ENCODE data around the gene ST3GAL4. TPM values are rescaled to one million over a fixed set of nuclear protein-coding genes. Genes with fewer than 3 reads are reported as not detected.

The ST3GAL4 gene
- total RNA-seq, 1 experiment from 2014 or later: 13.6 TPM

- Mint-ChIP-seq H3K9me3 (no peaks in the 10 kb centered on the region), H3K4me1 (peaks cover 0 to 2% of the 10 kb centered on the region in 2 experiments; a peak in 1 of 4 replicates), H3K36me3 (ENCODE audit: insufficient read depth in 1 of 3, low read depth in 3 of 3) (peaks cover 16 to 47% (median 37%) of the 10 kb centered on the region in 3 experiments; a peak in 6 of 7 replicates), H3K27me3 (ENCODE audit: low read depth) (no peaks in the 10 kb centered on the region; the same call in 1 of the 2 replicates), H3K27ac (no peak overlapping the region; a peak in 1 of 7 replicates), H3K4me3 (no peak overlapping the region; a peak in 2 of 5 replicates)
- Histone ChIP-seq H2BK20ac (ENCODE audit: low read depth, low read length, poor library complexity, severe bottlenecking) (no peak overlapping the region), H3K4me2 (ENCODE audit: insufficient read depth, insufficient read length, low read length) (no peak overlapping the region), H3K14ac (ENCODE audit: insufficient read depth, low read length) (no peak overlapping the region), H4K5ac (ENCODE audit: insufficient read length, low read depth, low read length) (no peak overlapping the region), H3K4me1 (ENCODE audit: insufficient read depth, low read length) (no peaks in the 10 kb centered on the region), H3K4ac (ENCODE audit: low read depth, low read length) (no peak overlapping the region), H3T11ph (ENCODE audit: low read length) (no peak overlapping the region), H2BK120ac (ENCODE audit: low read depth, low read length, poor library complexity, severe bottlenecking) (no peak overlapping the region), H3K56ac (ENCODE audit: insufficient read length, low read depth, low read length) (no peak overlapping the region), H4K91ac (ENCODE audit: insufficient read length, low read depth, low read length) (no peak overlapping the region), H2AK5ac (ENCODE audit: insufficient read length, low read length) (no peak overlapping the region), H3K23me2 (ENCODE audit: insufficient read length, low read depth, low read length, poor library complexity, severe bottlenecking) (no peaks in the 10 kb centered on the region), H3K9ac (ENCODE audit: extremely low read depth, insufficient read length, low read length) (no peak overlapping the region), H2BK12ac (ENCODE audit: insufficient read length, low read depth, low read length) (no peak overlapping the region), H4K8ac (replicated peaks; ENCODE audit: insufficient read length, low read depth, low read length) (no peak overlapping the region), H2BK5ac (ENCODE audit: insufficient read length, low read length) (no peak overlapping the region), H3K9me3 (ENCODE audit: control insufficient read depth, low read depth, low read length) (no peaks in the 10 kb centered on the region), H2AFZ (ENCODE audit: low read length) (no peak overlapping the region), H4K20me1 (ENCODE audit: control insufficient read depth, insufficient read depth, insufficient read length) (no peaks in the 10 kb centered on the region), H3K23ac (ENCODE audit: insufficient read length, low read depth, low read length) (no peak overlapping the region), H2BK15ac (ENCODE audit: low read depth, low read length) (no peak overlapping the region), H3K79me1 (ENCODE audit: insufficient read depth, low read depth, low read length, poor library complexity, severe bottlenecking) (no peaks in the 10 kb centered on the region), H3K18ac (ENCODE audit: insufficient read length, low read depth, low read length) (no peak overlapping the region), H3K27ac (ENCODE audit: insufficient read length, low read depth, low read length) (no peak overlapping the region), H3K79me2 (ENCODE audit: insufficient read depth, low read length) (no peaks in the 10 kb centered on the region), H3K27me3 (ENCODE audit: insufficient read depth, low read length) (no peaks in the 10 kb centered on the region)
- TF ChIP-seq CTCF (conservative IDR thresholded peaks at IDR 0.05): no peak
- no peak for DNase-seq
- no CpG with 5 or more reads among the region's 14 CpGs for WGBS (ENCODE audit: extremely low coverage, insufficient read length, low lambda C conversion rate)
These were observed 43.8 kb upstream of the ST3GAL4 start for GRCh38 chr11:126311401-126312291.

Data from H9 (cell line).